22Rv1 (cell line): ENCODE results near the gene PPM1G.

Source experiments
- CTCF ChIP-seq: fragments of 450-650 bp; IDR thresholded peaks from 2 replicates; pipeline ENCODE4 v1.5.1; 2017; ENCODE audit warnings: mild to moderate bottlenecking
- ZFX ChIP-seq: fragments of 450-650 bp; IDR thresholded peaks from 2 replicates; pipeline ENCODE4 v1.6.1; 2017; ENCODE audit warnings: antibody characterized with exemption, borderline replicate concordance

DNA sequence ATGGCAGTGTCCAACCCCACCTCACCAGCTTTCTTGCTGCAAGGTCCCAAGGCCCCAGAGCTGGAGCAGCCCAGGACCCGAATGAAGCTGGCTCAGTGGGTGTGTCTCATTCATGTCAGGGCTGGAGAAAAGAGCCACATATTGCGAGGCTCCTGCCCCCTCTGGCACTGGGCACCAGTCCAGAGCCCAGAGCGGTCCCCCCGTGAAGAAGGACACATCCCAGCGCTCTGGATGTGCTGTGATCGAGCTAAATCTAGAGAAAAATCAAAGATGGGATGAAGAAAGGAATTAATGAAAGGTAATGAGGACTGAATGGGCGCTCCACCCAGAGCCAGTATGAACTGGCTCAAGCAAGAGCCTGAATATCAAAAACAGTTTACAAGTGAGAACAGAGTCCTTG is 73.2 kb downstream of the PPM1G start:
- TF ChIP-seq CTCF = no peak
- TF ChIP-seq ZFX = no peak
